Astrocyte of the cerebellum (primary cell): ENCODE measurements around the gene MREG.
"Not testable (repeated sequence)": the region's sequence is repeated elsewhere in the genome, so short reads cannot be mapped to it uniquely, and the experiment has no call there.

Experiments used
- DNase-seq: peaks from one replicate; pipeline ENCODE4 v3.0.0-alpha.2; 2011; ENCODE audit warnings: low read depth
- H3K4me3 ChIP-seq: 2 replicates; pipeline ENCODE4 v1.5.1; 2011; ENCODE audit warnings: mild to moderate bottlenecking, low read depth, low read length, moderate library complexity
- in situ Hi-C: cut with HindIII; loops from 2 replicates; pipeline ENCODE4 v1.10.0; 2017; ENCODE audit warnings: low sequenced_read_pairs
- TF ChIP-seq, protein P1 (sequence below): IDR thresholded peaks from 2 replicates; pipeline ENCODE4 v1.5.1; 2012; ENCODE audit warnings: low read length, low read depth, moderate library complexity, mild to moderate bottlenecking; ENCODE audit errors: missing control alignments

MREG gene

DNA sequence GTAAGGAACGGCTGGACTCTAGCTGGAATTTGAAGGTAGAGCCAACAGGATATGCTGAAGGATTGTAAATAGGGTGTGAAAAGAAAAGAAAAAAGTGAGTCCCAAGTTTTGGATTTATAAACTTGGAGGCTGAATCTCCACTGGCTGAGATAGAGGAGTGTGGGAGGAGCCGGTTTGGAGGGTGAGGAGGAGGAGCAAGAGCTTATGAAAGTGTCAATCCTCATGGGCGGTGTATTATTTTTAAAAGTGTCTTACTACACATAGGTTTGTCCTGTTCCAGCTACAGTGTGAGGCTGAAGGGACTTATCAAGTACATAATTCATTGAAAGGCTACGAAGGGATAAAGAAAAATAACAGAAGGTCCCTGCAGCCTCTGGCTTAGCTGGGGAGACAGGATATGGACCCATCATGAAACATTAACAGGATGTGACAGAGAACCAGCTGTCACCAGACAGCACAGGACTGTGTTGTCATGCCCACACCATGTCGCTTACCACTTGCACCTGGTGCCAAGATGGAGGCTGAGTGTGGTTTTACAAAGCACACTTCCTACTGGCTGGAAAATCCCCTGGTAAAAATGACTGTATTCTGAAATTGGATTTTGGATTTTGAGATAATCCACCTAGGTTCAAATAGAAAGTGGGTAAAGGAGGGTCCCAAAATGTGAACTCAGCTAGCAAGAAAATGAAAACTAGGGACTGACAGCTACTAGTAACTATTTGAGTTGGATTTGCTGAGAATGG, 2.5 kb upstream of the MREG start:
- TF ChIP-seq, protein P1, sequence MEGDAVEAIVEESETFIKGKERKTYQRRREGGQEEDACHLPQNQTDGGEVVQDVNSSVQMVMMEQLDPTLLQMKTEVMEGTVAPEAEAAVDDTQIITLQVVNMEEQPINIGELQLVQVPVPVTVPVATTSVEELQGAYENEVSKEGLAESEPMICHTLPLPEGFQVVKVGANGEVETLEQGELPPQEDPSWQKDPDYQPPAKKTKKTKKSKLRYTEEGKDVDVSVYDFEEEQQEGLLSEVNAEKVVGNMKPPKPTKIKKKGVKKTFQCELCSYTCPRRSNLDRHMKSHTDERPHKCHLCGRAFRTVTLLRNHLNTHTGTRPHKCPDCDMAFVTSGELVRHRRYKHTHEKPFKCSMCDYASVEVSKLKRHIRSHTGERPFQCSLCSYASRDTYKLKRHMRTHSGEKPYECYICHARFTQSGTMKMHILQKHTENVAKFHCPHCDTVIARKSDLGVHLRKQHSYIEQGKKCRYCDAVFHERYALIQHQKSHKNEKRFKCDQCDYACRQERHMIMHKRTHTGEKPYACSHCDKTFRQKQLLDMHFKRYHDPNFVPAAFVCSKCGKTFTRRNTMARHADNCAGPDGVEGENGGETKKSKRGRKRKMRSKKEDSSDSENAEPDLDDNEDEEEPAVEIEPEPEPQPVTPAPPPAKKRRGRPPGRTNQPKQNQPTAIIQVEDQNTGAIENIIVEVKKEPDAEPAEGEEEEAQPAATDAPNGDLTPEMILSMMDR, result no peak
- in situ Hi-C loops, result no loop called here
- H3K4me3 ChIP-seq, result no peak overlapping the region
- no peak for DNase-seq

- H3K4me3 ChIP-seq, result no peak overlapping the region
- in situ Hi-C loops, result no loop called here
- TF ChIP-seq, protein P1, result no peak
- no peak for DNase-seq
Observed at GRCh38 chr2:216014986-216015385, 1.6 kb upstream of the MREG start.

DNA sequence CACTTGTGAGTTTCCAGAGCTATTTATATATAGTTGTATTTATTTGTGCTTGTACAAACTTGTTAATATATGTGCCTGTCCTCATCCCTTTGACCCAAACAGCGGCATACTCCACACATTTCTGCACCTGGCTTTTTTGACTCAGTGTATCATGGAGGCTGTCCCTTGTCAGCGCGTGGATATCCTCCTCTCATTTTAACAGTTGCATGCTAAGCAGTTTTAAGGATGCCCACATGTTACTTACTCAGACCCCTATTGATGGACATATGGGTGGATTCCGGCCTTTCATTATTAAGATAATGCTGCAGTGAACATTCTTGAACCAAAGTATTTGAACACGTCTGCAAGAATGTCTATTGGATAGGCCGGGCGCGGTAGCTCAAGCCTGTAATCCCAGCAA, 655 bp upstream of the MREG start:
- H3K4me3 ChIP-seq, result no peak overlapping the region
- no peak for DNase-seq
- in situ Hi-C loops, result no loop called here
- TF ChIP-seq, protein P1, result no peak

DNA sequence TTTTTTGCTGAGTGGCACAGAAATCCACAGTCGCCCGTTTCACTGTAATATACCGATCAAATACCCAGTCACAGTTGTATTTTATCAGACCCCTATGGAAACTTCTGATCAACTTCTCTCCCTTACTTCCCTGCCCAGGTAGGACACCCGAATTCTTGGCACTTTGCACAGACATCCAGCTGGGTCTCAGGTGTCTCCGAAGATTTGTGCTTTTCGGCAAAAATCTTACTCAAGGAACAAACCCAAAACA, 596 bp downstream of the MREG start:
- peak overlapping the region; percentile 63 for H3K4me3 ChIP-seq
- no peak for DNase-seq
- TF ChIP-seq, protein P1, result no peak
- in situ Hi-C loops, result no loop called here

DNA sequence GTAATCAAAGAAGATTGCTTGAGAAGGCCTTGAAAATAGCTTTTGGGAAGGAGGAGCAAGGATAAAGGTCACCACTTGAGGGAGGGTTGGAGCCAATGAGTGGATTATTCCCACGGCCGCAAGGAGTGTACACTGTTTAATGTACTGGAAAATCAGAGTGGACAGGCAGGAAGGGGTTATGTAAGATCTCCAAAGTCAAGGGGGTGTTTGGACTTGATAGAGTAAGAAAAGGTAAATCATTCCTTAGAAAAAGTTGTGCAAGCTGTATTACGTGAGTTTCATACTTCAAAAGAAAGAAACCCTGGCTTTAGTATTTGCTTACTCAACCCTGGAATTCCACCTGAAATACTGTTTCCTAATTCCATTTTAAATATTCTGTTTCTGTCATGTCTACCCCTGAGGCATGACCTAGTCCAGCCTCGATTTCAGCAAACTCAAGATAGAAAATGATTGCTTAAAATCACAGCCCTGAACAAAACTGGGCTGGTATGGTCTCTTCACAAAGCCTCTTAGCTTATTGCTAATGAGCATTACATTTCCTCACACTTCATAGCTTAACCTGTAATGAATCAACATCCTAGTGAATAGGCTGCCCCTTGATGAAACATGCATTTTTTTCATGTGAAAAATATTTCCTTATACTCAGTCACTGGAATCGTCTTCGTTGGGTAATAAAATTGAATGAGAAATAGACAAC, 1.1 kb downstream of the MREG start:
- in situ Hi-C loops, result no loop called here
- peak; percentile 24 for DNase-seq
- H3K4me3 ChIP-seq, result peak overlapping the region; percentile 63
- TF ChIP-seq, protein P1, result peak; percentile 26

- H3K4me3 ChIP-seq, in situ Hi-C loops, DNase-seq: not testable (repeated sequence)
Observed at GRCh38 chr2:216009215-216009614, 4.1 kb downstream of the MREG start.

DNA sequence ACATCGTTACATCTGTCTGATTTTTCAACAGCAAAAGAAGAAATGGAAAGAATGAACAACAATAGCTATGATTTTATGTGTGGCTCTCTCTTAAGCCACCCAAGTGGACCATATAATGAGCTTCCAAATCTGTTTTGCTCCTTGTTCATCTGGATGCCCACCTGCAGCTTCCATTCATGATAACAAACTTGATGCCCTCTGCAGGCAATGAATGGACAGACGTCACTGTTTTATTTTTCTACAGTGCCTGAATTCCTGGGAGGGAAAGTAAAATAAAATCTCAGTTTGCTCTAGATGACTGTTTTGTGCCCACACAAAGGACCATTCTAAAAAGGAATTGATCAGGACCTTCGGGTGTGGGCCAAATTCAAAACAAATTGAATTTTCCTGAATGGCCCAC, 5.0 kb downstream of the MREG start:
- in situ Hi-C loops, result no loop called here
- no peak overlapping the region for H3K4me3 ChIP-seq
- DNase-seq, result no peak
- TF ChIP-seq, protein P1, result no peak
